ENCODE measurements around the gene ARL6IP5. TPM values are rescaled to one million over a fixed set of nuclear protein-coding genes. Genes with fewer than 3 reads are reported as not detected.

The ARL6IP5 gene, protein sequence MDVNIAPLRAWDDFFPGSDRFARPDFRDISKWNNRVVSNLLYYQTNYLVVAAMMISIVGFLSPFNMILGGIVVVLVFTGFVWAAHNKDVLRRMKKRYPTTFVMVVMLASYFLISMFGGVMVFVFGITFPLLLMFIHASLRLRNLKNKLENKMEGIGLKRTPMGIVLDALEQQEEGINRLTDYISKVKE
- total RNA-seq, result 138 TPM
- 94.0 TPM for polyA plus RNA-seq (ENCODE audit: insufficient read depth, low read depth, low replicate concordance)
- long read RNA-seq, donor 1, transcript ARL6IP5-201 (3 exons, 2,101 nt), result major isoform, 32 of 34 reads
- long read RNA-seq, donor 1, partial matches to known transcripts, result 0 of 34 reads
- long read RNA-seq, donor 1, other reads (novel, unspliced or antisense), result 0 of 34 reads
- long read RNA-seq, donor 2, transcript ARL6IP5-201 (3 exons, 2,101 nt), result major isoform, 47 of 62 reads
- long read RNA-seq, donor 2, partial matches to known transcripts, result 12 of 62 reads
- long read RNA-seq, donor 2, other reads (novel, unspliced or antisense), result 0 of 62 reads
- long read RNA-seq, donor 3, transcript ARL6IP5-201 (3 exons, 2,101 nt), result major isoform, 73 of 89 reads
- long read RNA-seq, donor 3, transcript ARL6IP5-202 (2 exons, 580 nt), result minor isoform, 5 of 89 reads
- long read RNA-seq, donor 3, partial matches to known transcripts, result 11 of 89 reads
- long read RNA-seq, donor 3, other reads (novel, unspliced or antisense), result 0 of 89 reads
- long read RNA-seq, donor 4, transcript ARL6IP5-201 (3 exons, 2,101 nt), result major isoform, 76 of 84 reads
- long read RNA-seq, donor 4, partial matches to known transcripts, result 7 of 84 reads
- long read RNA-seq, donor 4, other reads (novel, unspliced or antisense), result 0 of 84 reads
- long read RNA-seq, donor 5, transcript ARL6IP5-201 (3 exons, 2,101 nt), result major isoform, 5 of 5 reads
- long read RNA-seq, donor 5, partial matches to known transcripts, result 0 of 5 reads
- long read RNA-seq, donor 5, other reads (novel, unspliced or antisense), result 0 of 5 reads
- long read RNA-seq, donor 6, transcript ARL6IP5-201 (3 exons, 2,101 nt), result major isoform, 112 of 137 reads
- long read RNA-seq, donor 6, partial matches to known transcripts, result 23 of 137 reads
- long read RNA-seq, donor 6, other reads (novel, unspliced or antisense), result 0 of 137 reads
- long read RNA-seq, donor 7, transcript ARL6IP5-201 (3 exons, 2,101 nt), result major isoform, 215 of 228 reads
- long read RNA-seq, donor 7, partial matches to known transcripts, result 0 of 228 reads
- long read RNA-seq, donor 7, other reads (novel, unspliced or antisense), result 11 of 228 reads
- long read RNA-seq, donor 8, transcript ARL6IP5-201 (3 exons, 2,101 nt), result major isoform, 39 of 50 reads
- long read RNA-seq, donor 8, partial matches to known transcripts, result 9 of 50 reads
- long read RNA-seq, donor 8, other reads (novel, unspliced or antisense), result 0 of 50 reads
- long read RNA-seq, donor 9, transcript ARL6IP5-201 (3 exons, 2,101 nt), result major isoform, 27 of 28 reads
- long read RNA-seq, donor 9, partial matches to known transcripts, result 0 of 28 reads
- long read RNA-seq, donor 9, other reads (novel, unspliced or antisense), result 0 of 28 reads
- long read RNA-seq, donor 10, transcript ARL6IP5-201 (3 exons, 2,101 nt), result major isoform, 42 of 46 reads
- long read RNA-seq, donor 10, partial matches to known transcripts, result 0 of 46 reads
- long read RNA-seq, donor 10, other reads (novel, unspliced or antisense), result 0 of 46 reads

DNA sequence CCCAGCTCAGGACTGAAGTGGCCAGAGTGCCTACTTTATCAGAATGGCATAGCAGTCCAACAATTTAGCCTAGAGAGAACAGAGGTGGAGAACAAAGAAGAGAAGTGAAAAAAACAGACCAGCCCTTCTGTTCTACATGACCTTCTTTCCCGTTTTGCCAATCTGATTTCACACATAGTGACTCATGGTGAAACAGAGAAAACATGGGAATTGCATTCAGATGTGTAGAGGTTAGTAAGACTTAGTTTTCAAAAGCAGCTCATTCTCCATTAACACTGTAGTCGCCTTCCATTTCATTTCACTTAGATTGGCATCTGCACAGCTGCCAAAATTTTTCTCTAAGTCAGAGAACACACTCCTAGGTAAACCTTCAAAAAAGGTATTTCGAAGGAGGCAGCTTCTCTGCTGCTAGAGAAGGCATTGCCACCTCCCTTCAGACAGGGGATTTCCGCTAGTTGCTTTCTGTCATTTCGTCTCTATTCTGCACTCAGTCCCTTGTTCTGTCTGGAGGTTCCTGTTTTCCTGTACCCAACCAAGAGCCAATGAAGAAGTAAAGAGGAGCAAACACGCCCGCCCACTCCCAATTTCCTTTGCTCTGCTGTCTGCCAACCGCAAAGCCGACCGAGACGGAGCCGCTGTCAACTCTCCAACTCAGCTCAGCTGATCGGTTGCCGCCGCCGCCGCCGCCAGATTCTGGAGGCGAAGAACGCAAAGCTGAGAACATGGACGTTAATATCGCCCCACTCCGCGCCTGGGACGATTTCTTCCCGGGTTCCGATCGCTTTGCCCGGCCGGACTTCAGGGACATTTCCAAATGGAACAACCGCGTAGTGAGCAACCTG is at the start of gene ARL6IP5:
Gene ARL6IP5, plus strand, starts transcription at position 612 of the 842 bp plus-strand sequence. Its CDS starts 111 bp downstream, at position 723.
- peak; percentile 90 to 97 (median 95) for DNase-seq
- H3K9ac ChIP-seq (ENCODE audit: low read length in 3 of 3), result peak within 1 kb of the TSS; percentile 76 to 97 (median 80)
- H3K4me1 ChIP-seq (ENCODE audit: control insufficient read depth in 2 of 3, insufficient read depth in 2 of 3, low read depth in 1 of 3, low read length in 3 of 3), result peaks cover 0 to 32% (median 9%) of the 10 kb centered on the region in 3 donors
- peak within 1 kb of the TSS; percentile 89 to 96 for H3K27ac ChIP-seq (ENCODE audit: low read depth in 2 of 2, low read length in 2 of 2)
- H3K36me3 ChIP-seq (ENCODE audit: control insufficient read depth in 2 of 3, insufficient read depth in 3 of 3, low read length in 3 of 3), result no peaks in the 10 kb centered on the region
- intact Hi-C loops (cut with DNase I), result no loop called here
- H3K9me3 ChIP-seq (ENCODE audit: control insufficient read depth in 2 of 3, insufficient read depth in 1 of 3, low read length in 3 of 3), result no peaks in the 10 kb centered on the region
- H3K4me3 ChIP-seq (ENCODE audit: low read length in 3 of 3), result peak within 1 kb of the TSS; percentile 84 to 95 (median 88)
- H3K27me3 ChIP-seq (ENCODE audit: control insufficient read depth, insufficient read depth, low read length), result no peaks in the 10 kb centered on the region
- TF ChIP-seq, protein P1, sequence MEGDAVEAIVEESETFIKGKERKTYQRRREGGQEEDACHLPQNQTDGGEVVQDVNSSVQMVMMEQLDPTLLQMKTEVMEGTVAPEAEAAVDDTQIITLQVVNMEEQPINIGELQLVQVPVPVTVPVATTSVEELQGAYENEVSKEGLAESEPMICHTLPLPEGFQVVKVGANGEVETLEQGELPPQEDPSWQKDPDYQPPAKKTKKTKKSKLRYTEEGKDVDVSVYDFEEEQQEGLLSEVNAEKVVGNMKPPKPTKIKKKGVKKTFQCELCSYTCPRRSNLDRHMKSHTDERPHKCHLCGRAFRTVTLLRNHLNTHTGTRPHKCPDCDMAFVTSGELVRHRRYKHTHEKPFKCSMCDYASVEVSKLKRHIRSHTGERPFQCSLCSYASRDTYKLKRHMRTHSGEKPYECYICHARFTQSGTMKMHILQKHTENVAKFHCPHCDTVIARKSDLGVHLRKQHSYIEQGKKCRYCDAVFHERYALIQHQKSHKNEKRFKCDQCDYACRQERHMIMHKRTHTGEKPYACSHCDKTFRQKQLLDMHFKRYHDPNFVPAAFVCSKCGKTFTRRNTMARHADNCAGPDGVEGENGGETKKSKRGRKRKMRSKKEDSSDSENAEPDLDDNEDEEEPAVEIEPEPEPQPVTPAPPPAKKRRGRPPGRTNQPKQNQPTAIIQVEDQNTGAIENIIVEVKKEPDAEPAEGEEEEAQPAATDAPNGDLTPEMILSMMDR (IDR thresholded peaks at IDR 0.05; ENCODE audit: borderline replicate concordance, extremely low read depth, insufficient read depth), result no peak
- FAIRE-seq, result peak; percentile 59

DNA sequence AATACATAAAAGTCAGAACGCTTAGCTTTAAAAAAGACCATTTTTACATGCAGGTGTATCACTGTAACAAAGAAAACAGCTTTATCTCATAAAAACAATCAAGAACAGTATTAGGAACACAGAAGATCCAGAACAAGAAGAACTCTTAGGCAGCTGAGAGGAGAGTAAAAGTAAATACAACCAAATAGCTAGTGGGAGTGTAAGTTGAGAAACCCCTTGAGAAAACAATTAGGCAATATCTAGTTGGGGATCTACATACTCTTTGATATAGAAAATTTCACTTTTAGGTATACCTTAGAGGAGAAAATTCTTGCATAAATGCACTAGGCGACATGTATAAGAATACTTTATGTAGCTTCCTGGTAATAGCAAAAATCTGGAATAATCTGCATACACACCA is 40.1 kb upstream of the ARL6IP5 start:
- no peaks in the 10 kb centered on the region for H3K27me3 ChIP-seq (ENCODE audit: control insufficient read depth, insufficient read depth, low read length)
- no peak overlapping the region for H3K4me3 ChIP-seq (ENCODE audit: low read length in 3 of 3)
- intact Hi-C loops (cut with DNase I), result no loop called here
- H3K9me3 ChIP-seq (ENCODE audit: control insufficient read depth in 2 of 3, insufficient read depth in 1 of 3, low read length in 3 of 3), result no peaks in the 10 kb centered on the region
- no peak overlapping the region for H3K27ac ChIP-seq (ENCODE audit: low read depth in 2 of 2, low read length in 2 of 2)
- no peaks in the 10 kb centered on the region for H3K4me1 ChIP-seq (ENCODE audit: control insufficient read depth in 2 of 3, insufficient read depth in 2 of 3, low read depth in 1 of 3, low read length in 3 of 3)
- DNase-seq, result no peak
- TF ChIP-seq, protein P1 (IDR thresholded peaks at IDR 0.05; ENCODE audit: borderline replicate concordance, extremely low read depth, insufficient read depth), result no peak
- no peak for FAIRE-seq
- H3K9ac ChIP-seq (ENCODE audit: low read length in 3 of 3), result no peak overlapping the region
- peaks cover 14 to 47% (median 16%) of the 10 kb centered on the region in 3 donors for H3K36me3 ChIP-seq (ENCODE audit: control insufficient read depth in 2 of 3, insufficient read depth in 3 of 3, low read length in 3 of 3)

All from kidney (tissue), 22 donors.